Thyroid gland (tissue), 4 donors: Measurements from ENCODE around the gene PCA3.

Source experiments
- CTCF ChIP-seq, 6 experiments: fragments of 200-600 bp in 3 of 6; fragments of 450-650 bp in 3 of 6; sonication (generic) in 3 of 6; IDR thresholded peaks; one replicate each; pipeline ENCODE4 v1.5.1; 2016 to 2019; ENCODE audit warnings: antibody characterized with exemption in 6 of 6, mild to moderate bottlenecking in 2 of 6, inconsistent platforms in 1 of 6, moderate library complexity in 1 of 6
- POLR2A ChIP-seq, 2 donors: fragments of 450-650 bp; IDR thresholded peaks; one replicate each; pipeline ENCODE4 v1.6.1; 2017; ENCODE audit warnings: antibody characterized with exemption in 2 of 2, mild to moderate bottlenecking in 2 of 2, moderate library complexity in 1 of 2

GRCh38 chr9:76730801-76731200 lies 33.4 kb upstream of the PCA3 start:
- TF ChIP-seq CTCF (IDR thresholded peaks at IDR 0.05): no peak
- TF ChIP-seq POLR2A (IDR thresholded peaks at IDR 0.05): no peak
